HepG2 (cell line): ENCODE results near the gene MAST1. TPM values are rescaled to one million over a fixed set of nuclear protein-coding genes. Genes with fewer than 3 reads are reported as not detected.

Source experiments
- CERS6 ChIP-seq: sonication (generic); formaldehyde crosslinking; IDR thresholded peaks from 2 replicates; pipeline ENCODE4 v1.5.0; 2020; ENCODE audit warnings: missing genetic modification reagents
- HCFC1 ChIP-seq: fragments of 150-350 bp; IDR thresholded peaks from 2 replicates; pipeline ENCODE4 v1.6.1; 2014; ENCODE audit warnings: low read depth, low read length
- HOXA7 ChIP-seq: sonication (generic); formaldehyde crosslinking; IDR thresholded peaks from 2 replicates; pipeline ENCODE4 v1.8.1; 2022; ENCODE audit warnings: mild to moderate bottlenecking, missing genetic modification reagents, moderate library complexity
- NFRKB ChIP-seq: fragments of 450-650 bp; IDR thresholded peaks from 2 replicates; pipeline ENCODE4 v1.6.1; 2017
- NKX3-1 ChIP-seq: sonication (generic); formaldehyde crosslinking; IDR thresholded peaks from 2 replicates; pipeline ENCODE4 v1.5.0; 2020; ENCODE audit warnings: missing genetic modification reagents
- RARA ChIP-seq: IDR thresholded peaks from 2 replicates; pipeline ENCODE4 v1.6.1; 2016; ENCODE audit warnings: missing genetic modification reagents, missing compliant biosample characterization
- ZBTB10 ChIP-seq: sonication (generic); formaldehyde crosslinking; IDR thresholded peaks from 2 replicates; pipeline ENCODE4 v1.4.0; 2020; ENCODE audit warnings: missing genetic modification reagents, borderline replicate concordance
- ZBTB4 ChIP-seq: sonication (generic); formaldehyde crosslinking; IDR thresholded peaks from 2 replicates; pipeline ENCODE4 v1.4.0; 2020; ENCODE audit warnings: missing genetic modification reagents, mild to moderate bottlenecking, borderline replicate concordance
- ZHX1 ChIP-seq: sonication (generic); formaldehyde crosslinking; IDR thresholded peaks from 2 replicates; pipeline ENCODE4 v1.8.1; 2022; ENCODE audit warnings: low read depth, mild to moderate bottlenecking, missing genetic modification reagents
- ZNF564 ChIP-seq: sonication (generic); formaldehyde crosslinking; IDR thresholded peaks from 2 replicates; pipeline ENCODE4 v1.8.1; 2023; ENCODE audit warnings: mild to moderate bottlenecking, missing genetic modification reagents
- ZNF567 ChIP-seq: sonication (generic); formaldehyde crosslinking; IDR thresholded peaks from 2 replicates; pipeline ENCODE4 v1.8.1; 2023; ENCODE audit warnings: mild to moderate bottlenecking, missing genetic modification reagents, borderline replicate concordance
- ZNF607 ChIP-seq: sonication (generic); formaldehyde crosslinking; IDR thresholded peaks from 2 replicates; pipeline ENCODE4 v1.5.1; 2020; ENCODE audit warnings: missing genetic modification reagents, mild to moderate bottlenecking, borderline replicate concordance
- ZNF660 ChIP-seq: sonication (generic); formaldehyde crosslinking; IDR thresholded peaks from 2 replicates; pipeline ENCODE4 v1.5.1; 2020; ENCODE audit warnings: mild to moderate bottlenecking, low read depth, missing genetic modification reagents, borderline replicate concordance
- ZNF704 ChIP-seq: sonication (generic); formaldehyde crosslinking; IDR thresholded peaks from 2 replicates; pipeline ENCODE4 v1.8.1; 2023; ENCODE audit warnings: mild to moderate bottlenecking, inconsistent platforms, moderate library complexity, missing genetic modification reagents, borderline replicate concordance
- polyA plus RNA-seq, 8 experiments: library from polyadenylated mRNA; depleted of rRNA in 3 of 8; stranded (reverse) in 7 of 8; unstranded in 1 of 8; fragments of >200 nt; fragmentation: Illumina TruSeq in 4 of 8; extraction: Trizol in 4 of 8; gene quantifications; 2 replicates each; pipeline versions ENCODE4 v1.2.1 to v1.2.3, GENCODE V29; 2011 to 2016; ENCODE audit warnings: low read depth in 4 of 8, missing spikeins in 1 of 8, mixed read lengths in 1 of 8; ENCODE audit not compliant: insufficient read depth in 1 of 8
- total RNA-seq, 5 experiments: library from RNA; depleted of rRNA; stranded (reverse); fragments of >200 nt; fragmentation: Illumina TruSeq; extraction: Trizol; gene quantifications; 2 replicates each; pipeline ENCODE4 v1.2.3, GENCODE V29; 2016; ENCODE audit warnings: low read depth in 1 of 5

MAST1 gene
- total and polyA plus RNA-seq, 2 of the 13 experiments (the other 11 are each of a cell fraction or from before 2014, with no cell fraction given), result 0.73 to 4.7 TPM

- TF ChIP-seq HCFC1 (peak; percentile 50), HOXA7 (CRISPR knock-in tag) (no peak), NKX3-1 (CRISPR knock-in tag) (no peak), RARA (CRISPR knock-in tag) (no peak), ZNF567 (CRISPR knock-in tag) (peak; percentile 87; the same call in 1 of the 2 replicates), ZBTB10 (CRISPR knock-in tag) (no peak), CERS6 (CRISPR knock-in tag) (no peak), ZHX1 (CRISPR knock-in tag) (no peak), ZBTB4 (CRISPR knock-in tag) (no peak), ZNF607 (CRISPR knock-in tag) (no peak; the same call in 1 of the 2 replicates), ZNF704 (0 out of 2 replicates have a peak, but pooled peaks have one; percentile 45), NFRKB (no peak), ZNF564 (CRISPR knock-in tag) (no peak), ZNF660 (CRISPR knock-in tag) (no peak)
These were observed 52.7 kb downstream of the MAST1 start, which contains the start of gene GCDH (continued) for GRCh38 chr19:12890787-12891552.
